Measurements from ENCODE around the gene RCN2. TPM values are rescaled to one million over a fixed set of nuclear protein-coding genes. Genes with fewer than 3 reads are reported as not detected.

The RCN2 gene
- total RNA-seq, 4 donors from 2014 or later = 37.8 to 66.9 (median 49.7) TPM

DNA sequence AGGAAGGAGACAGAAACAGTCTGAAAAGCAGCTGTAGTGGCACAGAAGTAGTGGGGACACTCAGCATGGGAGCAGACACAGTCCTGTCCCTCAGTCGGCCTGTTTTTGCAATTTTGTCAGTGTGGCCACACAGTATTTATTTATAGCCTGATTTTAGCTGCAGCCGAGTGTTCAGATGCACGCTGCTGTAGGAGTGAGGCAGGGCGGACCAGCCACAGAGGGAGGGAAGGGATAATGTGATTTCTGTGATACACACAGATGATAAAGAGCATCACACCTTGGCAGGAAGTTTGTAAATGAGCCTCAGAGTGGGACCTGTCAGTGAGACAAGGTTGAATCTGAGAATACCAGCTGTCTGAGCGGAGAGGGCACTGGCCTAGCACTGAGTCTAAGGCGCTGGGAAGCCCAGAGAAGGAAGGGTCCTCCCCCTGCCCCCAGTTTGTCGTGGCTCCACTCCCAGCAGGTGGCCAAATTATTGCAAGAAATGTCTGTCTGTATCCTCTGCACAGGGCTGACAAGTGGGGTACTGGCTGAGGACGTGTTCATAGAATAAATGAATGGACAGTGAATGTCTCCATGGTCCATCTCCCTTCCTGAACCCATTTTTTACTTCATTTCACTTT is 67.2 kb downstream of the RCN2 start:
- TF ChIP-seq, protein P1, sequence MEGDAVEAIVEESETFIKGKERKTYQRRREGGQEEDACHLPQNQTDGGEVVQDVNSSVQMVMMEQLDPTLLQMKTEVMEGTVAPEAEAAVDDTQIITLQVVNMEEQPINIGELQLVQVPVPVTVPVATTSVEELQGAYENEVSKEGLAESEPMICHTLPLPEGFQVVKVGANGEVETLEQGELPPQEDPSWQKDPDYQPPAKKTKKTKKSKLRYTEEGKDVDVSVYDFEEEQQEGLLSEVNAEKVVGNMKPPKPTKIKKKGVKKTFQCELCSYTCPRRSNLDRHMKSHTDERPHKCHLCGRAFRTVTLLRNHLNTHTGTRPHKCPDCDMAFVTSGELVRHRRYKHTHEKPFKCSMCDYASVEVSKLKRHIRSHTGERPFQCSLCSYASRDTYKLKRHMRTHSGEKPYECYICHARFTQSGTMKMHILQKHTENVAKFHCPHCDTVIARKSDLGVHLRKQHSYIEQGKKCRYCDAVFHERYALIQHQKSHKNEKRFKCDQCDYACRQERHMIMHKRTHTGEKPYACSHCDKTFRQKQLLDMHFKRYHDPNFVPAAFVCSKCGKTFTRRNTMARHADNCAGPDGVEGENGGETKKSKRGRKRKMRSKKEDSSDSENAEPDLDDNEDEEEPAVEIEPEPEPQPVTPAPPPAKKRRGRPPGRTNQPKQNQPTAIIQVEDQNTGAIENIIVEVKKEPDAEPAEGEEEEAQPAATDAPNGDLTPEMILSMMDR (IDR thresholded peaks at IDR 0.05) = no peak
- TF ChIP-seq POLR2AphosphoS5 (IDR thresholded peaks at IDR 0.05) (no peak), POLR2A (IDR thresholded peaks at IDR 0.05) (no peak), EP300 (IDR thresholded peaks at IDR 0.05) (no peak)
- 80% methylated on average over 5 of the region's 8 CpGs; no CpG with 5 or more reads in 1 of the 2 donors for WGBS, 2 donors (ENCODE audit: low coverage in 1 of 2)
- ATAC-seq = no peak
- Histone ChIP-seq H3K36me3 (no peaks in the 10 kb centered on the region), H3K27me3 (no peaks in the 10 kb centered on the region), H3K4me3 (no peak overlapping the region), H3K4me1 (peaks cover 0 to 28% (median 12%) of the 10 kb centered on the region in 3 donors), H3K27ac (no peak overlapping the region), H3K9me3 (no peaks in the 10 kb centered on the region)

DNA sequence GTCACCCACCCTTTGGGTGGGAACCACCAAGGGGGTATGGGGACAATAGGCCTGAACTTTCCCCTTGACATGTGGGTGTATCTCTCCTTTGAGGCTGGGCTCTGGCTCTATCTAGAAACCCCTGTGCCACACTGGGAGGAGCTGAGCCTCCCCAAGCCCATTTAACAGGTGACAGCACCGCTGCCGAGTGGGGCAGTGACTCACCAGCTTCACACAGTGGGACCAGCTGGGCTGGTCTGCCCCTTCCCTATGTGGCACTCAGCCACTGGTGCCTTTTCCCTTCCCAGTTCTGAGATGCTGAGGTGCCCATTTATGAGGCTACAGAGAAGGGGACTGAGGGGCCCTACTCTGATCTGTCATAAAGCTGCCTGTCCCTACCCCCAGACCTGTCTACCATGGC is 68.4 kb downstream of the RCN2 start:
- H3K27ac ChIP-seq = no peak overlapping the region
- no peaks in the 10 kb centered on the region for H3K36me3 ChIP-seq
- TF ChIP-seq, protein P1 (IDR thresholded peaks at IDR 0.05) = no peak
- TF ChIP-seq EP300 (IDR thresholded peaks at IDR 0.05) (no peak), POLR2A (IDR thresholded peaks at IDR 0.05) (no peak), POLR2AphosphoS5 (IDR thresholded peaks at IDR 0.05) (no peak)
- peaks cover 0 to 22% (median 12%) of the 10 kb centered on the region in 3 donors for H3K4me1 ChIP-seq
- no peak for ATAC-seq
- no peaks in the 10 kb centered on the region for H3K27me3 ChIP-seq
- 92% methylated on average over 2 of the region's 2 CpGs; no CpG with 5 or more reads in 1 of the 2 donors for WGBS, 2 donors (ENCODE audit: low coverage in 1 of 2)
- no peak overlapping the region for H3K4me3 ChIP-seq
- no peaks in the 10 kb centered on the region for H3K9me3 ChIP-seq

DNA sequence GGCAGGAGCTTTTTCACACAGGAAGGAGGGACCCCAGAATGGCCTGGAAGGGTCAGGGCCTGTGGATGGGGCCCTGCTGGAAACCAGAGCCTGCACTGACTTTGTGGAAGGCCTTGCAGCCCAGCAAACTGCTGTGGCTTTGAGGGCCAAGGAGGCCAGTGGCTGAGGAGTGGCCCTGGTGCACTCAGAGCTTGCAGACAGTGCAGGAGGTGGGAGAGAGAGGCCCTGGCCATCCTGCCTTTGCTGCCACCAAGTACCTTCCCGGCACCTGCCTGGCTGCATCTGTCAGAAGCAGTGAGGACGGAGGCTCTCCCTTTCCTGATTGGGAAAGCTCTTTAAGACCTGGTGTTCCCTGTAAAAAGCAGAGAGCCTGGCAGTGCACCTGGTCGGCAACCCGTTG is 69.8 kb downstream of the RCN2 start:
- no peak for ATAC-seq
- 54 to 65% methylated on average over 2 to 3 of the region's 4 CpGs for WGBS, 2 donors (ENCODE audit: low coverage in 1 of 2)
- Histone ChIP-seq H3K4me3 (no peak overlapping the region), H3K27ac (no peak overlapping the region), H3K27me3 (no peaks in the 10 kb centered on the region), H3K4me1 (peaks cover 0 to 8% (median 3%) of the 10 kb centered on the region in 3 donors), H3K9me3 (no peaks in the 10 kb centered on the region), H3K36me3 (no peaks in the 10 kb centered on the region)
- TF ChIP-seq, protein P1 (IDR thresholded peaks at IDR 0.05) = no peak
- no peak for TF ChIP-seq POLR2AphosphoS5 (IDR thresholded peaks at IDR 0.05)
- no peak for TF ChIP-seq POLR2A (IDR thresholded peaks at IDR 0.05)
- TF ChIP-seq EP300 (IDR thresholded peaks at IDR 0.05) = no peak

DNA sequence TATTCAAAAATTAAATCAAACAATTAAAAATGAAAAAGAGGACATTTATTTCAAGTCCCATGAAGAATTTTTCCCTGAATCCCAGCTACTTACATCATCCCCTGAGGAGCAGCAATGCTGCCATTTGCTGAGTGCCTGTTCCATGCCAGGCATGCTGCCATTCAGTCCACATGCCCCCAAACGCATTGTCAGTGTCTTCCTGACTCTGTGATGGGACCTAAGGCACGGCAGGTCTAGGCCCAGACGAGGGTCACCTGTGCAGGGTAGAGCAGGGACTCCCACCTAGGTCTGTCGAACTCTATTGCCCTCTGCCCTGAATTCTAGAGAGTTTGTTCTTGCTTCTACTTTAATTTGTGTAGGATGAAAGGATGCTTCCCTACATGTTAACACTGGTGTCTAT is 70.4 kb downstream of the RCN2 start:
- Histone ChIP-seq H3K9me3 (no peaks in the 10 kb centered on the region), H3K27me3 (no peaks in the 10 kb centered on the region), H3K27ac (no peak overlapping the region), H3K4me3 (no peak overlapping the region), H3K36me3 (no peaks in the 10 kb centered on the region), H3K4me1 (peaks cover 0 to 2% (median 0%) of the 10 kb centered on the region in 3 donors)
- TF ChIP-seq EP300 (IDR thresholded peaks at IDR 0.05) = no peak
- 82 to 83% methylated on average over 2 to 3 of the region's 4 CpGs for WGBS, 2 donors (ENCODE audit: low coverage in 1 of 2)
- ATAC-seq = no peak

DNA sequence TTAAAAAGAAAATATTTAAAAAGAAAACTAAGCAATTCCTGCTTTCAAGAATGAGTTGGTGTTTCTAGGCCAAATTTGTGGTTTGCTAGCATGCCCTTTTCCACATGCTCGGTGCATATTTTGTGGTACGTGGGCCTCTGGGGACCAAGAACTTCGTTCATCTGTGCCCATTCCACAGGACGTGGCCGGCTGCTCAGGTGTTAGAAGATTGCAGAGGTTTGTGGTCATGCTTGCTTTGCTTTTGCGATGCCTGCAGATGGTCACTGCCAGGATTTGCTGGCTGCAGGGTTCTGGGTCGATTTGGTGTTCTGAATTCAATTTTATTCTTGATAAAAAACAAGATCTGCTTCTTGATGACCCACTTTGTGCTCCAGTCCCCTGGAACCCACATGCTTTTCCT is 70.9 kb downstream of the RCN2 start:
- Histone ChIP-seq H3K36me3 (no peaks in the 10 kb centered on the region), H3K27me3 (no peaks in the 10 kb centered on the region), H3K4me3 (no peak overlapping the region), H3K9me3 (no peaks in the 10 kb centered on the region), H3K27ac (peak overlapping the region in 1 of 4 donors; percentile 10), H3K4me1 (no peaks in the 10 kb centered on the region)
- TF ChIP-seq EP300 (IDR thresholded peaks at IDR 0.05) = no peak
- TF ChIP-seq, protein P1 (IDR thresholded peaks at IDR 0.05) = no peak
- TF ChIP-seq POLR2AphosphoS5 (IDR thresholded peaks at IDR 0.05) = no peak
- TF ChIP-seq POLR2A (IDR thresholded peaks at IDR 0.05) = no peak
- ATAC-seq = no peak
- 83 to 89% methylated on average over 4 to 7 of the region's 7 CpGs for WGBS, 2 donors (ENCODE audit: low coverage in 1 of 2)

All from gastroesophageal sphincter (tissue), 4 donors.